HS-27A (cell line): ENCODE results near the gene MAP3K7.

Experiments used
- DNase-seq: peaks from one replicate; pipeline ENCODE4 v3.0.0-alpha.2; 2012; ENCODE audit warnings: low read depth, missing footprints

MAP3K7 gene

DNA sequence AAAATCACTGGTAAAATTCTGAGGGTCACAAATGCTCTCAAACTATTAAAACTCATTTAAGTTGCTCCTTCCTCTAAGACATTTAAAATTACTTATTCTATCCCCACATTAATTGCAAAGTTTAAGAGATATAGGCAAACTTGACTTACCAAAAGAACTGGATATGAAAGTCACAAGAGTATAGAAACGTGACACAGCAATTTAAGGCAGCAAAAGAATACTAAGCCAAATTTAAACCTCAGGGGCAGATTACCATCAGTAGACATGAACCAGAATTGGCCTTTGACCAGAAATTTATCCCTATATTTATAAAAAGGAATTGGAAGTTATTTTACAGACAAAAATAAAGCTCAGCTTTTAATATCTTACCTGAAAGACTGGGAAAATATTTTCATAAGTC, 56.0 kb downstream of the MAP3K7 start:
- no peak for DNase-seq

DNA sequence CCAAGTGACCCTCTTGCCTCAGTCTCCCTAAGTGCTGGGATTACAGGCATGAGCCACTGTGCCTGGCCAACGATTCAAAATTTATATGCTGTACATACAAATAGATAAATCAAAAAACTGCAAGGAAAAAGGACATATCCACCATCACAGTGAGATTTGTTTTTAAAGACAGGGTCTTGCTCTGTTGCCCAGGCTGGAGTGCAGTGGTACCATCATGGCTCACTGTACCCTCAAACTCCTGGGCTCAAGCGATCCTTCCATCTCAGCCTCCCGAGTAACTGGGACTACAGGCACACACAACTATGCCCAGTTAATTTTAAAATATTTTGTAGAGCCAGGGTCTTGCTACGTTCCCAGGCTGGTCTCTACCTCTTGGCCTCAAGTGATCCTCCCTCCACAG, 61.5 kb downstream of the MAP3K7 start:
- no peak for DNase-seq

DNA sequence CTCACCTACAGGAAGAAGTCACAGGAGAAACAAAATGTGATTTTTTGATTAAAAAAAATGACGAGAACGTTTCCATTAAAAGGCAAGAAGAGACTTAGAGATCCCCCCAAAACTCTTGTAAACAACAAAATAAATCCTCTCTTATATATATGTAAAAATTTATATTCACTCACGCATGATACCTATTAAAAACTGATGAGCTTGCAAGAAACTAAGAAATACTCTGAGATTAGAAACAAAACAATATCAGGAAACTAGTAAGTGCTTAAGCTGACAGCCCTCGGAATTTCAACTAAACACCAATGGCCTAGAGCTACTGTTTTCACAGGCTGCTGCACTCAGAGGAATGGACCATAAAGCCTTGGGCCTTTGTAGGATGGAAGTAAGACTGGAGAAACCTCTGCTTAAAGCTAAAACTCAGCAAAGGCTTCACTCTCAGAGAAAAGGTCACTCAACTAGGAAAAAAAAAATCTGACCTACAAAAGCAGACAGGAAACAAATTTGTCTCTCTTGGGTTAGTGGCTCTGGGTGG, 63.0 kb downstream of the MAP3K7 start:
- DNase-seq: no peak

DNA sequence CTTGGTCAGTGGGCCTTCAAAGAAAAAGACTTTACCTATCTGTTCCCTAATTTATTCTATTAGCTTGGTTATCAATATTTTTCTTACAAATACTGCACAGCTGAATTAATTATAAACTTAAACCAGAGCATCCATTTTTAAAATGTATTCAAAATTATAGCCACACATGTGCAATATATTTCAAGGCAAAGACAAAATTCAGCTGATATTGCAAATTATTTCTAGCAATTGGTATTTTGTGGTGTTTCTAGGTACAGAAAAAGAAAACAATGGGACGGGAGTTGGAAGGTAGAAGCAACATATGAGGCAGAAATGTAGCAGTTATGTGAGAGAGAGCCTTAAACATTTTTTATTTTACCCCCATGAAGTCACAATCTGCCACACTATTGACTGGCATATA, 64.9 kb downstream of the MAP3K7 start:
- DNase-seq: no peak

DNA sequence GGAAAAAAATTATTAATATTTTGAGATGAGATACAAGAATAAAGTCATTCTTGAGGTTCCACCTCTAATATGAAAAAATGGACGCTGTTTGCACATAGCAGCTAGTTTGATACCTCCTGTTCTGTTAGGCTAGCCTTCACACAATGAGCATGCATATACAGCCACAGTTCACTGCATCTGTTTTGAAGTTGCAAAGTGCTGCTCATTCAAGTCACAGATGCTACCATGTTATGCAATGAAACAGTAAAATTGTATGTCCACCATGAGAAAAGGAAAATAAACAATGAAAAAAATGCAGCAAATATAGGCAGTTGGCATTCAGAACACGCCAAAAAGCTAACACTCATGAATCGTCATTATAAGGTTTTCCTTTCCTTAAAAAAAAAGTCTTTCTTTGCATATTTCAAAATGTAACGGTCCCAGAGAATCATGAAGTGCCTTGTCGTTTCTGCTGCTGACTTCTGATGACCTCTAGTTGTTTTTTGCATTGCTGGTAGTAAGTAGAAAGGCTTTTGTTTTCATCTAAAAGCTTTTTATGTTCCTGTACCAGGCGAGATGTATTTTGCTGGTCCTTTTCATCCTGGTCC, 70.7 kb downstream of the MAP3K7 start:
- DNase-seq: no peak

DNA sequence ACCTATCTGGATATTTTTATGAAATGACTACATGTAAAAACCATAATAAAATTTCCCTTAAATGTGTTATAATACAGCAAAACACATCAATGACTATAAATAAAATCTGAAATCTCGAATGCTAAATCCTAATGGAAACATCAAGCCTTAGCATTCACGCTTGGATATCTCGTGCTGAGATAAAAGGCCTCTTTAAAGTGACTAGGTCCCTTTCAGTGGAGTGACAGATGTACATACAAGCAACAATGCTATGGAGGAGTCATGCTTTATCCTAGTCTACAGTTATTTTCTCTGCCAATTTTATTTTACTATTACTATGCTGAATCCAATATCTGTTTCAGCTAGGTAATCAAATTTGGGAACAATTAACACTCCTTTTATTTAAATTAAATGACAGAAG, 72.4 kb downstream of the MAP3K7 start:
- DNase-seq: no peak

DNA sequence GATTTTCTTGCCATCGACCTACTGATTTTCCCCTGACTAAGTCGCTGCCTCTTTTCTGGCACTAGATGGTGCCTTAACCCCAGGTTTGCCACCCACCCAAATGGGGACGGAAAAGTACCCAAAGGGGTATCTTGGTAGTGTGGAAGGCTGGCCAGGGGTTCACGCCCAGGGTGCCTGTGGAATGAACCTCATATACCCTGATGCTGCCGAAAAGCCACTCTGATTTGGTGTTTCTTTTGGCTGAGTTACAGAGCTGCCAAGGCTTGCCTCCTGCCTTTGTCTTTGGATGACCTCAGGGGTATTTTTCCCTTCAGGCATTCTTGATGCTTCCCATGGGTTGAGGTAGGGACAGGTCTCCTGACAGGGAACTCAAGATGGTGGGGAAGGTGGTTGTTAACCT, 78.1 kb downstream of the MAP3K7 start:
- no peak for DNase-seq

DNA sequence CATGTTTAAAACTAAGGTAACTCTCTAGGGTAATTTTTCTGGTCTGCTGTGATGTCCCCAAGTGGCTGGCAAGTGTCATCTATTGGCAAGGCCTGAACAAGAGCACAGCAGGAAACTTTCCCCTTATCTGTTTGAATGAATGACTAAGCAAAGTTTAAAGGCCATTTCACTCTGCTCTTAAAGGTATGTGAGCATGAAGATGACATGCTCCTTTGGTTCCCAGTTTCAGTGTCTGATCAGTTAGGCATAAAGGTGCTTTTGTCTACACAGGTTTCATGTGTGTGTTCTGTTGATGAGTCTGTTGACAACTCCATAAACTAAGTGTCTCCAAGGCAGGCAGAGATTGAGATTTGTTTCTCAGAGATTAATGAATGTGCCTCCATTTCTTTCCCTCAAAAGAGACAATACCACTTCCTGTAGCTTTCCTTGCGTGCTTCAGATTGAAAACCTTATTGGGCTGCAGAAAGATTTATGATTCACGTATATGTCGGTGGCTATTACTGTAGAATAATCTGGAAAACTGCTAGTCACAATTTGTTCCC, 83.9 kb downstream of the MAP3K7 start:
- DNase-seq: no peak

DNA sequence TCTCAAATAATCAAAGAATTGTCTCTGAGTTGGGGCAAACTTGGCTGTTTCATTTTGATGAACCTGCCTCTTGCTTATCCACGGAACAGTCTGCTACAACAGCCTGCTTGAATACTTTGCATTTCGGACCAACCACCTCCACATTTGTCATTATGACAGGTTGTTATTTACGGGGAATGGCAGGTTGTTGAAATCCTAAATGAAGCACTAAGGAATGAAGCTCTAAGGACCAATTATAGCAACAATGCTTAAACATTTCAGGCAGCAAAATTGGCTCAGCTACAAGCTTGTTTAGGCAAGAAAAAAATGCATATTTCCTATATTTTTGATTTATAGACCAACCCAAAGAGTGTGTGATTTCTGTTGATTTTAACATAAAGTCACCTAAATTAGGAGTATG, 84.5 kb downstream of the MAP3K7 start:
- DNase-seq: no peak

DNA sequence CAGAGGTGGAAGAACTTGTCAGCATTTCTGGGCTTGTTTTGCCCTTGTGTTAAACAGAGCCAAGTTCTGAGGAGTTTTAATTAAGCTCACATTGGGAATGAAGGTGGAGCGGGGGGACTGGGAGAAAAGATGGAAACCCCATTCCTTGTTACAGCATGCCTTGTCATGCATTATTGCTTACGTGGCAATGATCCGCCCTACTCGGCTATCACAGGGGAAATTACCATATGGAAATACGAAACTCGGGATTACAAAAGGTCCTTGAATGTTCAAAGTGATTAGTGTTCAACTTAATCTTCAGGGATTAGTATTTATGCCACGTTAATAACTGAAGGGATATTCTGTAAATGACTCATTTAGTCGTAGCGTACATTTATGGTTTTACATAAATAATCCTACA, 86.4 kb downstream of the MAP3K7 start:
- DNase-seq: no peak

DNA sequence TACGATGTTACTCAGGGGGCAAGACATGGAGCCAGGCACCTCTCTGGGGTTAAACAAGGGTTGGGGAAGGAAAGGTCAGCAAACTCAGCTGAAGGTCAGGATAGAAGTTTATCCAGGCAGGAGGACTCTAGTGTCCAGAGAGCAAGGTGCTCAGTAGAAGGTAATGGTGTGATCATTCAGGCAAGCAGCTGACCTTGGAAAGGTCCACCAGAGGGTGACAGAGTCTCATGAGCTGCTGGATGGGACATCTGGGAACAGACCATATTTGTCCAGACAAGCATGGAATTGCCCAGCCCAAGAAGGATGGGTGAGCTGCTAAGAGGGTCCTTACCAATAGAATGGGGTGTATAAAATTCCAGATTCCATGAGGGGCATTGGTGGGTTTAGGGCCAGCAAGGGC, 89.5 kb downstream of the MAP3K7 start:
- DNase-seq: no peak

DNA sequence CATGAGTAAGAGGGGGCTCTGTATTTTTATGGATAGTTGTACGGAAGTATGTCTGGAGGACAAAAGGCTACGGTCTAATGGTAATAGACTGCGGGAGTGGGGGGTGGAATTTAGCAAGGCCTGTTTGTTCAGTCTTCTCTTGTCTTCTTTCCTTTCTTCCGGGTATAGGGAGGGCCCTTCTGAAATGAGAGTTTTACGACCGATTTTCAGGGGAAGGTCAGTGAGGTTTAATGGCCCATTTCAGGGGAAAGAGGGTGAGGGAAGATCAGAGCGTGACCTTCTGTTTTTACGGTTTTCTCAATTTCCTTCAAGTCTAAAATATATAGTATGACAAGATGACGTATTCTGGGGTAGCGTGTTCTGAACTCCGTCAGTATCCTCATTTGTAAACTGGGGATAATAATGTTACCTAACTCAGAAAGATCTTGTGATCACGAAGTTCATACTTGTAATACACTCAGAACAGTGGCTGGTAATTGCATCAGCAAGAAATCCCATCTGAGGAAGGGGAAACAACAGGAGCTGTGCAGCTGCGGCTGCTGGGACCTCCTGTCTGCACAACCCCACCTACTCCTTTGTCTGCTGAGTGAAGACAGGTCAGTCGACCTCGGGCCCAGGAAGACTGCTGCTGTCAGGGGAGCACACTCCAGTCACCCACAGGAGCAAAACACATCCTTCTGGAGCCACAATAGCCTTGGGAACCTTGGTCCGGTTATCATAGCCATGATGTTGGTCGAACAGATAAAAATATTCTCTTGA, 90.4 kb downstream of the MAP3K7 start:
- DNase-seq: no peak

DNA sequence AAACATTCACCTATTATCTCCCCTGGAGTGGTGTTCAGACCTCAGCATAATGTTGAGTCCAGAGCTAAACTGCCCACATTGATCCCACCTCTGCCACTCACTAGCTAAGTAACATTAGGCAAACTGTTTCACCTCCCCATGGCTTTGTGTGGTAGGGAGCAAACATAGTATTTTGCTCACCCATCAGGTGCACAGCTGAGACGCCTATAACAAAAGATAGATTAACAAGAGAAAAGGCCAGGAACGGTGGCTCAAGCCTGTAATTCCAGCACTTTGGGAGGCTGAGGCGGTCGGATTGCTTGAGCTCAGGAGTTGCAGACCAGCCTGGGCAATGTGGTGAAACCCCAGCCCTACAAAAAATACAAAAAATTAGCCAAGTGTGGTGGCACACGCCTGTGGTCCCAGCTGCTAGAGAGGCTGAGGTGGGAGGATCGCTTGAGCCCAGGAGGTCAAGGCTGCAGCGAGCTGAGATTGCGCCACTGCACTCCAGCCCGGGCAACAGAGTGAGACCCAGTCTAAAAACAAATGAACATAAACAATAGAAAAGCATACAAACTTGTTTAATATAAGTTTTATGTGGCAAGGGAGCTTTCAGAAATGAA, 91.6 kb downstream of the MAP3K7 start:
- DNase-seq: no peak

DNA sequence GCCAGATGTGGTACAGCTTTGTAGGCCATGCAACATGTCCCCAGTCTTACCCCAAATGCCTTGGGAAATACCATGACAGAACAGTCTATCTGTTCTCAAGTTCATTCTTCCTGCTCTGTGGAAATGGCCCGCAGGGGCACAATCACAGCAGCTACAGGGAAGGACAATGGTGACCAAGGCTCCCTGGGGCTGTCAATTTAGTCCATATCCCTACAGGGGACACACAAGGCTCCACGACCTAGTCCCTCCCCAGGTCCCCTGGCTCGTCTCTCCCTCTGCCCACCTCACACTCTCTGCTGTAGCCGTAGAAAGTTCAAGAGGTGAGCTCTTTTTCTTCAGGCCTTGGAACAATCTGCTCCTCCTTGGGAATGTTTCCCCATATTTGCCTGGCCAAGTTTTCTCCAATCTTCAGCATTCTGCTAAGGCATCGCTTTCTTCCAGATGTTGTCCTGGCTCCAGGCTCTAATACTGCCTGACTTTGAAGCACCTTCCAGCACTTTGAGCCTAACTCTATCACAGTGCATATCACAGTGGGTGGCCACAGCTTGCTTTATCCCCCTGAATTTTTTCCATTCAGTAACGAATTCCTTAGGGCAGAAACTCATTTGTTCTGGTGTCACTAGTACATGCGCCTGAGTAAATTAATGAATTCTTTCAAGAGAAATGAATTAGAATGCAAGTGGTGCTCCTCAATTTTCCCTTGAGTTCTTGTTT, 92.6 kb downstream of the MAP3K7 start:
- no peak for DNase-seq

DNA sequence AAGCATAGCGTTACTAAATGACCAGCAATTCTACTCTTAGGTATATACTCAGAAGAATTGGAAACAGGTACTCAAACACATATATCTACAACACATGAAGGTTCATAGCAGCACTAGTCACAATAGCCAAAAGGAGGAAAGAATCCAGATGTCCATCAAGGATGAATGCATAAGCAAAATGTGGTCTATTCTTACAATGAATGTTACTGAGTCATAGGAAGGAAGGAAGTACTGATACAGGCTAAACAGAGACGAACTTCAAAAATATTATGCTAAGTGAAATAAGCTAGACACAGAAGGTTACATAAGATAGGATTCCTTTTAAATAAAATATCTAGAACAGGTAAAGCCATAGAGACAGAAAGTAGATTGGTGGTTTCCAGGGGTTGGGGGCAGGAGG, 93.5 kb downstream of the MAP3K7 start:
- DNase-seq: no peak

DNA sequence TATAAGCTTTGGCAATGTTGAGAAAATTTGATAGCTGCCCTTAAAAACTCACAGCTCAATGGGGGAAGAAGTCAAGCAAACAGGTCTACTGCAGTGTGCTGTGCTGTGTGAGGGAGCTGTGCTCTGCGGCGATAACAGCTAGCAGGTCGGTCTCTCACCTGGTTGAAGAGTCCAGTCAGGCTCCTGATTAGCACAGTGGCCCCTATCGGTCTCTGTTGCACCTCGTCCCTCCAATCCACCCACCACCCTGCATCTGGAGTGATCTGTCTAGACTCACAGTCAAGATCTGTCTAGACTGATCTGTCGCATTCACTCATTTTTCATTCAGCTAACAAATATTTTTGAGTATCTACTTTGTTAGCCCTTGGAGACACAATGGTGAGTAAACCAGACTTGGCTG, 94.1 kb downstream of the MAP3K7 start:
- DNase-seq: no peak

DNA sequence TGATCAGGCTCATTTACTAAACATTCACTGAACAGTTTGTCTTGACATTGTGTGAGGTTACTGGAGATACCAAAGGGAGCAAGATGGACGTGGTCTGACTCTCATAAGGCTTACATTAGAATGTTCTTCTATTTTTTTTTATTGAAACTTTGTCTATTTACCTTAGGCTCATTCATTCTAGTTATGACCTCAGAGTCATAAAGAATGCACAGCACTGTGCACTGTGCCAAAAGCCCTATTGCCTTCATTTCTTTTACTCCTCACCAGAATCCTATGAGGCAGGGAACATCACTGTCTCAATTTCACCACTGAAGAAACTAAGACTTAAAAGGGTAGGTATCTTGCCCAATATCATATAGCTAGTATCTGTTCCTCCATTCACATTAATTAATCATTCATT, 94.5 kb downstream of the MAP3K7 start:
- DNase-seq: no peak

DNA sequence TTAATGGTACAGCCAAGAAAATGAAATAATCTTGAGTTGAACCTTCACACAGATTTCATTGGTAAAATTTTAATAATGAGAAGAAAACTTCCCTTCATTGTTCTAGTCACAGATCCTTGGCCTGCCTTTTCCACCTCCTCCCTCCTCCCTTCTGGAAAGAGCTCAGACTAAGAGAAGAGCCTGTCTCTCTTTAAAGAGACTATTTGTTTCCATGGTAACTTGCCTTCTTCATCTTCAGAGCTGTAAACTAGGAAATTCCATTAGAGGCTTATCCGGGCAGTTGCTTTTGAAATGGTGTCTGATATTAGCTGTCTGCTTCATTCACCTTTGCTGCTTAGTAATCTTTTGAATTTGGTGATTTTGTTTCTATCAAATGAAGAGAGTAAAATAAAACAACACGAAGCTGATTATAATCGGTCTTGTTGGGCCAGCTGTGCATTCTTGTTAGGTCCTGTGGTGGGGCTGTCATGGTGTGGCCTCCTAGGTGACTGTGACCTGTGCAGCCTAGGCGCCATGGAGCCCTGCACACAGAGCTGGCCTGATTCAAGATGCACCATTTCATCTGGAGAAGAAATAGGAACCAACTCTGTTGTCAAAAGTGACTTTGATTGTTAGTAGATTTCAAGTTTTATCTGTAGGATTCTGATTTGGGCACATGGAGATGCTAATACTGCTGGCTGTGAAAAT, 96.7 kb downstream of the MAP3K7 start:
- DNase-seq: no peak

DNA sequence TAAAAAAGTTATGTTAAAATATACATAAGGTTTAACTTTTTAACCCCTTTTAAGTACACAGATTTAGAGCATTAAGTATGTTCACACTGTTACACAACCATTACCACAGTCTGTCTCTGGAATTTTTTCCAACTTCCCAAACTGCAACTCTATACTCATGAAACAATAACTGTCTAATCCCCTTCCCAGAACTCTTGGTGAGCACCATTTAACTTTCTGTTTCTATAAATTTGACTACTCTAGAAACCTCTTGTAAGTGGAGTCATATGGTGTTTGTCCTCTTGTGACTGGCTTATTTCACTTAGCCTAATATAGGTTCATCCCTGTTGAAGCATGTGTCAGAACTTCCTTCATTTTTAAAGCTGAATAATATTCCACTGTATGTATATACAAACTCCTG, 98.1 kb downstream of the MAP3K7 start:
- no peak for DNase-seq

DNA sequence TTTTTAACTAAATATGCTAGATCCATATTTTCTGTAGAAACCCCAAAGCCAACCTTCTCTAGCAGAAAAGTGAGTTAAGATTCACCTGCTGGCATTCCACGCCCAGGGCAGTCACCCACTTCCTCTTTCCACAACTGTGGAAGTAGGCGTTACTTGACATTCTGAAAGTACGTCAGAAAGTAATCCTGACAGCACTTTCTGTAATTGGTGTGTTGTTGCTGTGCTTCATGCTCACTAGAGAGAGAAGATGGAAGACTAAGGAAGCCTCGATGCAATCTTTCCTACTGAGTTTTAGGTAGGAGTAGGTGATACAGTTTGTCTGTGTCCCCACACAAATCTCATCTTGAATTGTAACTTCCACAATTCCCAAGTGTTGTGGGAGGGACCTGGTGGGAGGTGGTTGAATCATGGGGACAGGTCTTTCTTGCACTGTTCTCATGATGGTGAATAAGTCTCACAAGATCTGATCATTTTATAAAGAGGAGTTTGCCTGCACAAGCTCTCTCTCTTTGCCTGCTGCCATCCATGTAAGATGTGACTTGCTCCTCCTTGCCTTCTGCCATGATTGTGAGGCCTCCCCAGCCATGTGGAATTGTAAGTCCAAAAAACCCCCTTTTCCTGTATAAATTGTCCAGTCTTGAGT, 101.1 kb downstream of the MAP3K7 start:
- no peak for DNase-seq

DNA sequence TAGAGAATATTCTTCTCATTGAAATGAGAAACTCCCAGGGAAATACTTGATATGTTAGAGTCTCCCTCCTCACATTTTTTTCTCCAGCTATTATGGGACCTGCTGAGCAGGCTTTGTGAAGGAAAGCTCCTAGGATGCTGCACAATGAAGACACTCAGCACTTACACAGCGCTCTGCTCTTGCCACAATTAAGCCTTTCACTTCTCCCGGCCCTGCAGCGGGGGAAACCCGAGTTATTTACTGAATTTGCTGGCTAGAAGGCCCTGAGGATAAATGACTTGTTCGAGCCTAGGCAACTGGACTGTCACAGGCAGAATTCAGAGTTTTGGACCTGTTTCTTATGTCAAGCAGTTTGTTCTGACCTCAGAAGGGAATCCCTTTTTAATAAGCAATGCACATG, 102.0 kb downstream of the MAP3K7 start:
- no peak for DNase-seq
